Posterior vena cava (tissue), 2 donors: Measurements from ENCODE around the gene ADGRL1. TPM values are rescaled to one million over a fixed set of nuclear protein-coding genes. Genes with fewer than 3 reads are reported as not detected.
"Not testable (repeated sequence)": the region's sequence is repeated elsewhere in the genome, so short reads cannot be mapped to it uniquely, and the experiment has no call there.

Experiments
- DNase-seq: peaks from one replicate; pipeline ENCODE4 v3.0.0-alpha.2; 2020; ENCODE audit warnings: low spot score
- intact Hi-C, 2 donors: fragments of 100-400 bp; cut with DNase I; formaldehyde crosslinking; loops; one replicate each; pipeline versions ENCODE4 v1.14.1 to v1.14.2; 2022 to 2023
- long read RNA-seq, 2 donors: library from polyadenylated mRNA; unstranded; transcript quantifications; one replicate each; pipeline ENCODE4 v2.0.0, GENCODE V29; 2020 to 2021
- total RNA-seq, 2 donors: library from RNA; stranded (reverse); fragmentation: NEBNext Ultra II Directional; extraction: Animal tissue kit (Norgen Biotek cat#: 25700); gene quantifications; one replicate each; pipeline ENCODE4 v1.2.1, GENCODE V29; 2021
- donor health status: DM: yes; HTN: yes; CAD: no.
- donor health status: DM: yes; HTN: yes; CAD: no.

Gene ADGRL1
- 10 to 100 TPM; 22.5 to 25.8 TPM for total RNA-seq
- long read RNA-seq, donor 1, partial matches to known transcripts: 1 of 7 reads
- long read RNA-seq, donor 1, other reads (novel, unspliced or antisense): 6 of 7 reads
- long read RNA-seq, donor 2, partial matches to known transcripts: 0 of 9 reads
- long read RNA-seq, donor 2, other reads (novel, unspliced or antisense): 9 of 9 reads

DNA sequence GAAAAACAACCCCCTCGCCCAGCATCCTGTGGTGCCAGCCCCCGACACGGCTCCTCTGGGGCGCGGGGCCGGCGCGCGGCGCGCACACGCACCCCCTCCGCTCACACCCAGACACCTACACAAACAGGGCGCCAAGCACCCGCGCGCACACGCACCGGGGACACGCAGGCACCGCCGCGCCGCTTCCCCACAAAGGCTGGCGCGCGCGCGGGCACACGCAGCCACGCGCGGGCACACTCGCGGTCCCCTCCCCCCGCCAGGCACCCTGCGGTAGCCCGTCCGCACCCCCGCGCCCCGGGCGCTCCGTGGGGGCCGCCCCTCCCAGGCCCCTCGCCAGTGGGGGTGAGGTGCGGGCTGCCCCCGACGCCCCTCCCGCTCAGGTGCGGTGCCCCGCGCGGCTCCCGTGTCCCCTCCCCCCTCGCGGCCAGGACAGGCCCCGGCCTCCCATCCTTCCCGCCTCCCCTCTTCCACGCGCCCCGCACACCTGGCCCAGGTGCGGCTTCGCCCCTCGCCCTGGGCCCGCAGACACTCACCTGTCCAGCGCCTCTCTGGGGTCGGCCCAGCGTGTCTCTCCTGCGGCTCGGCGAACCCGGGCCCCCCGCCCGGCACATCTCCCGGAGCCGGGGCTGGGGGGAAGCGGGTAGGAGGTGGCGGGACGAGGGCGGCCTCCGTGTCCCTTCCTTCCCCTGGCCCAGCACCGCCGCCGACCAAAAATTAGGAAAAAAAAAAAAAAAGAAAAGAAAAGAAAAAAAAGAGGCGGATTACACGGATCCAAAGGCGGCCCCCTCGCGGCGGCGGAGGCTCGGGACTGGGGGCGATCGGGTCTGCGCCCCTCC is at the start of gene ADGRL1:
TSS of gene ADGRL1 (minus strand) at position 718 of the 836 bp plus-strand sequence. CDS start 22,567 bp downstream, outside the sequence.
- intact Hi-C loops, DNase-seq: not testable (repeated sequence)

GRCh38 chr19:14255316-14255715 is 49.3 kb upstream of the ADGRL1 start:
- intact Hi-C loops, DNase-seq: not testable (repeated sequence)

- intact Hi-C loops, DNase-seq: not testable (repeated sequence)
These were observed 48.0 kb upstream of the ADGRL1 start for GRCh38 chr19:14253822-14254599.

DNA sequence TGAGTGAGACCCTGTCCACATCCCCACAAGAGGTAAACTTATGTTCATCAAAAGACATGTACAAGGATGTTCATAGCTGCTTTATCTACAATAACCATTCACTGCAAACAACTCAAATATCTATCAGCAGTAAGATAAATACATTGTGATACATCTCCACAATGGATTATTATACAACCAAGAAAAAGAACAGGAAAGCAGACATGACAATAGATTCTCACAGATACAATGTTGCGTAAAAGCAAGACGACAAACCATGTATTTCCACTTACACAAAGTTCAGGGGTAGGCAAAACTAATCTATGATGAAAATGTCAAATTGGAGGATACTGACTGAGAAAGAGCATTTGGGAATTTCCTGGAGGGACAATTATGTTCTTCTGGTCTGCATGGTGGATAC is 46.2 kb upstream of the ADGRL1 start:
- intact Hi-C loops: not testable (repeated sequence)

GRCh38 chr19:14250870-14251269 is 44.9 kb upstream of the ADGRL1 start:
- no peak for DNase-seq
- intact Hi-C loops: no loop called here

More for the DNA sequence above, 46.2 kb upstream of the ADGRL1 start:
- DNase-seq: not testable (repeated sequence)

- intact Hi-C loops, DNase-seq: not testable (repeated sequence)
These were observed 44.3 kb upstream of the ADGRL1 start for GRCh38 chr19:14250315-14250714.

DNA sequence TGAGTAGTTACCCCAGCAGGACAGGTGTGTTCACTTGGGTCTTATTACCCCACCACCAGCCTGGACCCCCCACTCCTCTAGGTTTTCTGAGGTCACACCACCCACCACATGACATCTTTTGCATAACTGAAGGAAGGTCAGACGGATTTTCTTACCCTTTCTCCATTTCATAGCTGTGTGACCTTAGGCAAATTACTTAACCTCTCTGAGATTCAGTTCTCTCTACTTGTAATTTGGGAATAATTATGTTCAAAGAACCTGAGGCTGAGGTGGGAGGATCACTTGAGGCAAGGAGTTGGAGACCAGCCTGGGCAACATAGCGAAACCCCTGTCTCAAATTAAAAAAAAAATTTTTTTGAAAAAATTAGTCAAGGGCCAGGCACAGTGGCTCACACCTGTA is 43.9 kb upstream of the ADGRL1 start:
- DNase-seq, intact Hi-C loops: not testable (repeated sequence)

DNA sequence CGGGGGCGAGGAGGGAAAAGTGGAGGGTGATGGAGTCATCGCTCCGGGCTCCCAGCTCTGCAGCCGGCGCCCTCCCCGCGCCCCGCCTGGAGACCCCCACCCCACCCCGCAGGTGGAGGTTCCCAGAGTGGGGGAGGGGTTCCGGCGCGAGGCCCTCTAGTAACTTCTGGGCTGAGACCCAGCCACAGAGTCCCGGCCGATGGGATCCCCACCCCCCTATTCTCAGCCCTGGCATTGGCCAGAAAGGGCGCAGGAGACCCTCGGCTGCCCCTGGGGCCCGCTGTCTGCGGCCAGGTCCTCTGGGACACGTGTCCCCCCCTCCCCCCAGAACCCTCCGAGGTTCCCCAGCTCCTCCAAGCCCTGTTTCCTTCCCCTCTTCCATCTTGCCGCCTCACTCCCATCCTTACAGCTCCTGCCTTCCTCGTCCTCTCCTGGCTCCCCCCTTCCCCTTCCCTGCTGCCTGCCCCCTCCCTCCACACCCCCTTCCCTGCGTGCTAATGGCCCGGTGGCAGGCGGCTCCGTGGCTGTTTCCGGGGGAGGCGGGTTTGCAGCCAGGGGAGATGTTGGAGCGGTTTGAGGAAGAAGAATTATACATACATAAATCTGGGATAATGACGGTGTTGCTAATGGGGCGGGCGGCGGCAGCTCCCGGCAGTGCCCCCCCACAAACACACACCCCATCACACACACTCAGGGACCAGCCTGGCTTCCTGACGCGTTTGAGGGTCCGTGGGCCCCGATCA is 43.2 kb upstream of the ADGRL1 start:
- DNase-seq, intact Hi-C loops: not testable (repeated sequence)

- intact Hi-C loops: no loop called here
- DNase-seq: peak; percentile 80
These were observed 42.6 kb upstream of the ADGRL1 start for GRCh38 chr19:14248578-14249011.

- DNase-seq, intact Hi-C loops: not testable (repeated sequence)
These were observed 41.8 kb upstream of the ADGRL1 start for GRCh38 chr19:14247548-14248471.

GRCh38 chr19:14247205-14247547 is 41.2 kb upstream of the ADGRL1 start:
- intact Hi-C loops, DNase-seq: not testable (repeated sequence)

DNA sequence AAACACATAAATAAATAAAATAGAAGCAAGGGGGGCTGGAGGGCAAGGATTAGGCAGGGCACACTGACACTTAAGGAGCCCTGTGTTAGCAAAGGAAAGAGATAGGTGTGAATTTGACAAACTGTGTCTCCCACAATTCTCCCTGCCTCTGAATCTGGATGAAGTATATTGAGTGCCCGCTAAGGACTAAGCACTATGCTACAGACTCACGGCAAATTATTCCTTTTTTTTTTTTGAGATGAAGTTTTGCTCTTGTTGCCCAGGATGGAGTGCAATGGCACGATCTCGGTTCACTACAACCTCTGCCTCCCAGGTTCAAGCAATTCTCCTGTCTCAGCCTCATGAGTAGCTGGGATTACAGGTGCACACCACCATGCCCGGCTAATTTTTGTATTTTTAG is 38.4 kb upstream of the ADGRL1 start:
- DNase-seq, intact Hi-C loops: not testable (repeated sequence)

- DNase-seq, intact Hi-C loops: not testable (repeated sequence)
These were observed 37.7 kb upstream of the ADGRL1 start for GRCh38 chr19:14243718-14244117.

GRCh38 chr19:14237014-14237941 is 31.3 kb upstream of the ADGRL1 start:
- no peak for DNase-seq
- intact Hi-C loops: no loop called here

GRCh38 chr19:14232945-14233344 is 27.0 kb upstream of the ADGRL1 start:
- DNase-seq, intact Hi-C loops: not testable (repeated sequence)

GRCh38 chr19:14228446-14229071 is 22.6 kb upstream of the ADGRL1 start:
- DNase-seq, intact Hi-C loops: not testable (repeated sequence)

DNA sequence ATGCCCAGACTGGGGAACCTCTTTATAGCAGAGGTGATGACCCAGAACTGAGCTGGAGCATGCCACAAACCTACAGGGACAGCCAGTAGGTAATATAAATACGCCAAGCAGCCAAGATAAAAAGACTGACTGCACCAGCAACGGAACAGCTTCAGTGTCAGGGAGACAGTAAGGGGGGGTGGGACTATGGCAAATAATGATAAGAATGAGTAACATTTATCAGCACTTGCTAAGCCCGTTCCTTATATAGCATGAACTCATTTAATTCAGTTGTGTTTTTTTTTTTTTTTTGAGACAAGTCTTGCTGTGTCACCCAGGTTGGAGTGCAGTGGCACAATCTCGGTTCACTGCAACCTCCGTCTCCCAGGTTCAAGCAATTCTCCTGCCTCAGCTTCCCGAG is 20.5 kb upstream of the ADGRL1 start:
- intact Hi-C loops, DNase-seq: not testable (repeated sequence)
